ENCODE data around the gene REXO4.

DNA sequence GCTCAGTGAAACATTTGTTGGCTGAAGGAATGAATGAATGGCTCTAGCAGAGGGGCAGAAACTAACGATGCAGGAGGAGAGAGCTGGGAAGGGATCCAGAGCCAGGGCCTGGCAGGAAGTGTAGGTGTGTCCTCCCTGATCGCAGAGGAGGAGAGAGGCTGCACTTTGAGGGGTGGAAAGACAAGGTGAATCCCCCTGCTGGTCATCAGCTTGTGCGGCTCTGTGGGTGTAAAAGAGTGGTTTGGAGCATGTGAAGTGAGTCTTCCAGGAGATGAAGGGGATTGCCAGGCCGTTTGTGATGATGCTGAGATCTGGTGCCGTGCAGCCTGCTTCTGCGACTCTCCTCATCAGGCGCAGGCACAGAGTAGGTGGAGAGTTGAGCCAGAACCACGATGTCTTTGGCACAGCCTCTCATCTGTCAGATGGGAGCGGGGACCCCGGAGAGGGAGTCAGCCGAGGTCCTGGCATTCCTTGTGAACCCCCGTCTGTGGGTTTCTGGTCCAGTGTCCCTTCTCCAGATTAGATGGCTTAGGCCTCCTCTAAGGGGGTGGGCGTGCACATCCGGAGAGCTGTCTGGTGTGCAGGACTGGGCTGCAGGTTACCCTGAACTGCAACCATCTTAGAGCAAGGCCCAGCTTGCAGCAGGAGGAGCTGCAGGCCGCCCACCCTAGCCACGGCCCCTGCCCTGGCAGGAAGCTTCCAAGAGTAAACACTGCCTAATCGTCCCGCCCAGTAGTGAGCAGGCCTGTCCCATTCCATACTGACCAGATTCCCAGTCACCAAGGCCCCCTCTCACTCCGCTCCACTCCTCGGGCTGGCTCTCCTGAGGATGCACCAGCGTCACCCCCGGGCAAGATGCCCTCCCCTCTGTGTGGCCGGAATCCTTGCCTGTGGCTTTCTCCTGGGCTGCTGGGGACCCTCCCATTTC, 4.1 kb upstream of the REXO4 start, which contains the start of gene ADAMTS13:
- TF ChIP-seq CTCF (IDR thresholded peaks at IDR 0.05), result no peak
- TF ChIP-seq EZH2 (IDR thresholded peaks at IDR 0.05; ENCODE audit: borderline replicate concordance, insufficient read depth, low read depth, low read length, poor library complexity, severe bottlenecking), result no peak
